Frontal cortex (tissue), 4 donors: Measurements from ENCODE around the gene ADAM23. TPM values are rescaled to one million over a fixed set of nuclear protein-coding genes. Genes with fewer than 3 reads are reported as not detected.

Source experiments
- DNase-seq, 2 donors: peaks; one replicate each; pipeline ENCODE4 v3.0.0; 2012; ENCODE audit warnings: low spot score in 2 of 2
- FAIRE-seq: peaks from 2 replicates; lab custom pipeline; 2012; peaks lifted over from hg19 to GRCh38; lab: Jason Lieb, UNC
- total RNA-seq: library from RNA; depleted of rRNA; stranded (reverse); fragments of >200 nt; gene quantifications from one replicate; pipeline ENCODE4 v1.2.3, GENCODE V29; 2014
- donor health status: control.
- donor health status: control.
- donor health status: control.

ADAM23 gene
- total RNA-seq, 1 donor from 2014 or later, result 20.0 TPM

DNA sequence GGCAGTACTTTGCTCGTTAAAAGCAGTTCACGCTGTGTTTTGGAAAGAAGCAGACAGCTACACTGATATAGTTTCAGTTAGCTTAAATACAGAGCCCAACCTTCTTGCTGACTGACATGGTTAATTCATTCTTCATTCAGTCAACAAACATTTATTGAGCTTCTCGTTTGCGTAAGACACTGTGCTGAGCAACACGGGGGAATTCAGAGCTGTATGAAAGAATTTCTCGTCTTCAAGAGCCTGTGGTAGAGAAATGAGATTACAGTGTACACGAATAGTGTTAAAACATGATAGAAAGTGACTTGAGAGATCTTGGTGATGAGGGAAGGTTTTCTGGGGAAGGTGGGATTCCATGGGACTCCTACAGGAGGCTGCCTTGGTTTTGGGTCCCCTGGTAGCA is 44.7 kb downstream of the ADAM23 start:
- no peak for DNase-seq
- FAIRE-seq, result no peak

DNA sequence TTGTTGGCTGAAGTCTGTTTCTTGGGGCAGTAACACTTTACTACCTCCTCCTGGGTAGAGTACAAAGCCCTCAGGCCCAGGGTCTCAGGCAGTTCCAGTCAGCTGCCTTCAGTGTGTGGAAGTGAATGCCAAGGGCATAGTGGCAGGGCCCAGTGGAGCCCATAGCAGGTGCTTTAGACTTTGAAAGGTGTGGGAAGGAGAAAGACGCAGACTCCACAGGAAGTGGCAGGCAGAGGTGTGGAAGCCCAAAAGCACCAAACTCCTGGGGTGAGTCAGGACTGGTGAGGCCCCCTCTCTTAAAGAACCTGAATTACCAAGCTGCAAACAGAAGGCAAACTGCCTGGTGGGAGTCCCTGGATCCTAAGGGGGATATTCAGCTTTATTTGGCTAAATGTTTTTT is 45.3 kb downstream of the ADAM23 start:
- no peak for DNase-seq
- FAIRE-seq, result no peak

DNA sequence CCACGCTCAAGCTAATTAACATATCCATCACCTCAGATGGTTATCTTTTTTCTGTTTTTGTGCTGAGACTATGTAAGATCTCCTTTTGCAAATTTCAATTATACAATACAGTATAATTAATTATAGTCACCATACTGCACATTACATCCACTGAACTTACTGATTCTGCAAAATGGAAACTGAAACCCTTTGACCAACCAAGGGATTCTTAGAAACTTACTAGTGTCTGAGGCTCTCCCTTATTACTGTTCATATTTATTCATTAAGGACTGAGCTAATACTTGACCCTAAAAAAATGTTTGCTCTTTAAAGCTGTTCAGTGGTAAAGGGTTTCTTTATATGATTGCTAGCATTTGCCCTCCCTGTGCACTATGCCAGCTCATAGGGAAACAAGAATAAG is 50.7 kb downstream of the ADAM23 start:
- FAIRE-seq (no peak), DNase-seq (no peak)

DNA sequence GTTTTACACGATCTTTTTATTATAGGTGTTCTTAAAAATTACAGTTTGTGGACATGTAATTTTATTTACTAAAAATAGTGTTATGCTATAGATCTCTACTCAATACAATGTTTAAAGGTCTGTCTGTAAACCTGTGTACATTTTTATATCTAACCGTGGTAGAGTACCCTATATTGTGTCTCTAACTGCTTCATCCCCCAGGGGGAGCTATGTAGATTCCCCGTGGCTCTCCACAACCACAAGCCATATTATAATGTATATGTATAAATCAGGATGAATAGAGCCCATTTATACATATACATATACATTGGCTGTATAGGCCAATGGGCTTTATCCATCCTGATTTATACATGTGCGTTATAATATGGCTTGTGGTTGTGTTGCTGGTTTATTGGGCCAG is 59.4 kb downstream of the ADAM23 start:
- DNase-seq, result no peak
- FAIRE-seq, result no peak

DNA sequence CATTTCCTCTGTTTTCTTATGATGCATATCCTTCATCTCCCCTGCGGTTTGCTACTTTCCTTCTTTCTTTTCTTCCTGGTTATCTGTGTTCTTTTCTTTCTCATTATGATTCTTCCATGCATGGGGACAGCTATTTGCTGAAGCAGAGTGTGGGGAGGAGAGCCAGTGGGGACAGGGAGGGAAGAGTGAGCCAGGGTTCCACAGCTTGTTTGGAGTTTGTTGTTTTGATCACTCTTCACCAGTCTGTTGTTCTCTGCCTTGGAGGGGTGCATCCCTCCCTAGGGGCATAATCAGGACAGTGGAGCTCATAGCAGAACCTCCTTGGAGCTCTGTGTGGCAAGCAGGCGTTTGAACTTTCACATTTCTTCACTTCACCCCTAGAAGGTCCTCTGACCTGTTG is 68.0 kb downstream of the ADAM23 start:
- DNase-seq (no peak), FAIRE-seq (no peak)

DNA sequence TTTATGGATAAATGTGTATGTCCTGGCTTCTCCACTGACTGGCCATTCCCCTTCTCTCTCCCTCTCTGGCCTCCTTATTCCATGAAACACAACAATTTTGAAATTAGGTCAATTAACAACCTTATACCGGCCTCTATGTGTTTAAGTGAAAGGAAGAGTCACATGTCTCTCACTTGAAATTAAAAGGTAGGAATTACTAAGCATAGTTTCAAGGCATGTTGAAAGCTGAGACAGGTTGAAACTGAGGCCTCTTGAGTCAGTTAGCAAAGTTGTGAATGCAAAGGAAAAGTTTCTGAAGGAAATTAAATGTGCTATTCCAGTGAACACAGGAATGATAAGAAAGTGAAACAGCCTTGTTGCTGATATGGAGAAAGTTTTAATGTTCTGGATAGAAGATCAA is 69.7 kb downstream of the ADAM23 start:
- no peak for FAIRE-seq
- no peak for DNase-seq

DNA sequence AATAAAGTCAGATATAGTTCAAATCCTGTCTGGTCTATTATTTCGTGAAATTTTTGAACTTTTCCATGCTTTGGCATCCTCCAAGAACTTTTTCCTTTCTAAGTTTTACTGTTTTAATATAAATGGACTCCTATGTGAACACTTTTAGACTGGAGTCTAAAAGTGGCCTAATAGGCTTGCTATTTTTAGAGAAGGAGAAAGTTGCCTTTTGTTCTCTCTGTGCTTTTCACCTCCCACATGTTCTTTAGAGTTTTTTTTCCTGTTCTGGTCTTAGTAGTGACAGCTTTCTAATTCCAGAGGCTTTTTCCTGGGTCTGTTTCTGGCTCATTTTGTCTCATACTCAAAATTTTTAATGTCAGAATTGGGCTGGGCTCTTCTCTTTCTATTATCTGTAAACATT is 72.2 kb downstream of the ADAM23 start:
- FAIRE-seq, result no peak
- no peak for DNase-seq

DNA sequence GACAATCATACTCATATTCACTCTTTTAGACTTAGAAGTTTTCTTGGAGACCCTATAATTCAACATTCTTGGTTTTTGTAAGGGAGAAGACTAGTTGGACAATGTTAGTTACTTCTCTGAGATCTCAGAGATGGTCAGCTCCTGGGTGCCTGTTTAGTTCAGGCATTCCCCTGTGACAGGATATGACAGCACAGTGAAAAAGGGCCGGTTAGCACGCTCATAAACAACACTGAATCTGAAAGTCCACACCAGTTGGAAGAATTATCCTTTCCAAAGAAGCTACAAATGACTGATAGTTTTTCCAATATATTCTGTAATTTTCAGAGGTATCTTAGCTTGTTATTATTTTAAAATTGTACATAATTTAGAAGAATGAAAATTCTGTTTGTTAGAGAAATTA is 75.7 kb downstream of the ADAM23 start:
- no peak for FAIRE-seq
- DNase-seq, result no peak

DNA sequence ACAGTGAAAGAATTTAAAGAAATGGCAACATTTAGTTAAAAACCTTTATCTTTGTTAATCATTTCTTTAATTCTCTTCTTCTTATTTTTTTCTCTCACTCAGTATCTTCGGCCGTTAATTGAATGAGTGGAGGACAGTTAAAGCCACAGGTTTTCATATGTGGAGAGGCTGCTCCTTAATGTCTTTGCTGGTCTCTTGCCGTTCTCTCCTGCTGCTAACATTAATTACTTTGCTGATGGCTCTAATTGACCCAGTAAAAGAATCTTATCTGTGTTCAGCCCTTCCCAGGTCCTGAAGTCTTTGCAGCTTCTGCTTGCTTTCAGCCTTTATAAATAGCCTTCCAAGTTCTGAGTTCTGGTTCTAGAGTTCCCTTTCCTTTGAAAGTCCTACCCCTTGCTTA is 77.1 kb downstream of the ADAM23 start:
- DNase-seq, result no peak

DNA sequence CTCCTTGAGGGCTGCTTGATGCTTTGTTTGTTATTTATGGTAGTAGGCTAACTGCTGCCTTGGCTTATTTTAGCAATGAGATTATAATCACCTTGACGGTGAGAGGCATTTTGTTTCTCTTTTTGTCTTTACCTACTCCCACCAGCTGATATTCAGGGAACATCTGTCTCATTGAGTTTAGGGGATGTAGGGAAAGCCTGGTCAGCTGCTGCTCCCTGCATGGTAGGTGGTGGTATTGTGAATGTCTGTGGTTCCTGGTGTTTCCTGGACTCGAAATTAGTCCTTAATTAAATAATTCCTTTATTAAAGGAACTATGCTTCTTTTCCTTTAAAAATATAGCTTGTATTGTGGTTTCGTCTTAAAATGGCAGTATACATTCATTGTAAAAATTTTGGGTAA is 77.8 kb downstream of the ADAM23 start:
- no peak for FAIRE-seq
- no peak for DNase-seq

More for the DNA sequence above, 77.1 kb downstream of the ADAM23 start:
- FAIRE-seq, result no peak

DNA sequence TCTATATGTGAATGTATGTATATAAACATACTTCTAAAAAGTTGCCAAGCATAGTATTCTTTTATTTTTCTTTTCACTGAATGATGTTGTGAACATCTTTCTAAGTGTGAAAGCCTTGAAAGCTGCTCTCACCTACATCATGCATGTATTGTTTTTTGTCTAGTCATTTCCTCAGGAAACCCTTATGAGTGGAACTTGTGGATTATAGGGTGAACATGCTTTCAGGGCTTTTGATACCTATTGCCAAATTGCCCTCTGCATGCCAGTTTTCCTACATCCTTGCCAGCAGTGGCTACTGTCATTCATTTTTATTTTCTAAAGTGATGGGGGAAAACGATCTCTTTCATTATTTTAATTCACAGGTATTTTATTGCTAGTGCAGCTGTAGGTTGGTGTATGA is 78.3 kb downstream of the ADAM23 start:
- FAIRE-seq (no peak), DNase-seq (no peak)

DNA sequence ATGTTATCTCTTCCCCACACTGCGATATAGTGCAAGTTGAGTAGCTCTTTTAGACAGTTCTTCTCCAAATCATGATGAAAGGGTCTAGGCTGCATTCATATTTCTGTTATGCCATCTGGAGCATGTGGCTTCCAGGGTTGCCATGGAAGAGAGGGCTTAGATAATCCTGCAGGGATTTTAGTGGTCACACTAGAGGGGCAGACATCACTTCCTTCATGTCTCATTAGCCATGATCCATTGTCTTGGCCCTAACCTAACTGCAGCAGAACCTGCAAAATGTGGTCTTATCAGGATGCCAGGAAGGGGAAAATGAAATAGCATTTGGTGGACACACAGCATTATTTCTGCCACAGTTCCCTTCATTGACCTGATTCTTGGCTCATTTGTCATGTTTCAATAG is 83.1 kb downstream of the ADAM23 start:
- DNase-seq (no peak), FAIRE-seq (no peak)

DNA sequence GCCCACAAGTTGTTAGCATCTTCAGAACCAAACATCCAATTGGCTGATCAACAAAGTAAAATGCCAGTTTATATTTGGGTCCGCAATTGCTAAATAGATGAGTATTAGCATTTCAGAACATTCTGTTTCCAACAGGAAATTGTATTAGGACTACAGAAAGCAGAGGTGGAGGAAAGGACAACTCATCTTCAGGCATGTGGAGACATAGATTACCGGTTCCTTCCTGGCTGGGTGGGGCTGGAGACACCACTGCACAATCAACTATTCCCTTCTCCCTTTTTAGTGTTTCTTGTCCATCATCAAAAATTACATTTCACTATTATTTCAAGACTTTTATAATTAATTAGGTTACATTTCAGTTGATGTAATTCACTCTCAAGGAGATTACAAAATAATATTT is 83.8 kb downstream of the ADAM23 start:
- FAIRE-seq, result no peak

DNA sequence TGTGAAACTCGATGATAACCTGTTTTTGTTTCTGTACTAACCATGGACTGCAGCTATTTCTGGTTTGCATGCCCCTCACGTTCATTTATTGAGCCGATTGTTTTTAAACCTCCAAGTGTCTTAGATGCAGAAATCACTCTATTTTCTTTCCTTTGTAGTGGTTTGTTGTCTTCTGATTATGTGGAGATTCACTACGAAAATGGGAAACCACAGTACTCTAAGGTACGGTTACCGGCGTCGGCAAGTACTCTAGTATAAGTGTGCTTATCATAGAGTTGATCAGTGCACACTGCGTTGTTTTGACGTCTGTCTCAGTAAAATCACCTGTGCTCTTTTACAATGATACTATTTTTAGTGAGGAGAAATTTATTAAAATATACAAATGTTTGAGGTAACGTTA is 87.4 kb downstream of the ADAM23 start:
- no peak for FAIRE-seq
- DNase-seq, result no peak

More for the DNA sequence above, 83.8 kb downstream of the ADAM23 start:
- no peak for DNase-seq

DNA sequence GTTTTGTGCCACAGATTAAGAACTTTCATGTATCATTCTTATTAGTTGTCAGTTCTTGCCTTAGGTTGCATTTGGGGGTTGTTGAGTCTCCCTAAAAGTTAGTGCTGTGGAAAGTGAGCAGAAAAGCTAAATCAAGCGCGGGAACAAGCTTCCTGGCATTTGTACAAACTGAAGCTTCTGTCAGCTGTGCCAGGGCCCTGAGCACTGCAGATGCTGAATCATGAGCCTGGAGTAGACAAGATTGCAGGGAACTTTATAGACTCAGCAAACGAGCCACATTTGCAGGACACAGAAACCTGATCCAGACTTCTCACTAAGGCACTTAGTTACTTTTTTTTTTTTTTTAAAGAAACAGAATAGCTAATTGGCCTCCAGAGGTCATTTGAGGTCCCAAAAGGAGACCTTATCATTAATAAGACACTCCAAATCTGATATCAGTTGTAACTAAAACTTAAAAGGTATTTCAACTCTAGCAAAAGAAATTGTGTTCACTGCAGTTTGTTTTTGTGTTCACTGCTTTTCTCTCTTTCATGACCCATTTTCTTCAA is 88.7 kb downstream of the ADAM23 start:
- FAIRE-seq, result no peak
- DNase-seq, result no peak

DNA sequence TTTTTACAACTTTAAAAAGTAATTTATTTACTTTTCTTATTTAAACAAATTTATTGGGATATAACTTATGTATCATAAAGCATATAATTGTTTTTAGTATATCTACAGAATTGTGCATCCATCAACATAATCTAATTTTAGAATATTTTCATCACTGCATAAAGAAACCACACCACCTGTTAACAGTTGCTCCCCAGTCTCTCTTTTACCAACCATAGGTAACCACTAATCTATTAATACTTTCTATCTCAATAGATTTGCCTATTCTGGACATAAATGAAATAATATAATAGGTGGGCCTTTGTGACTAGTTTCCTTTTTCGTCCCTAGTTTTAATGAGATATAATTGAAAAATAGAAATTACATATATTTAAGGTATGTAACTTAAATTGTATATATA is 90.6 kb downstream of the ADAM23 start:
- FAIRE-seq (peak; percentile 23), DNase-seq (no peak)

DNA sequence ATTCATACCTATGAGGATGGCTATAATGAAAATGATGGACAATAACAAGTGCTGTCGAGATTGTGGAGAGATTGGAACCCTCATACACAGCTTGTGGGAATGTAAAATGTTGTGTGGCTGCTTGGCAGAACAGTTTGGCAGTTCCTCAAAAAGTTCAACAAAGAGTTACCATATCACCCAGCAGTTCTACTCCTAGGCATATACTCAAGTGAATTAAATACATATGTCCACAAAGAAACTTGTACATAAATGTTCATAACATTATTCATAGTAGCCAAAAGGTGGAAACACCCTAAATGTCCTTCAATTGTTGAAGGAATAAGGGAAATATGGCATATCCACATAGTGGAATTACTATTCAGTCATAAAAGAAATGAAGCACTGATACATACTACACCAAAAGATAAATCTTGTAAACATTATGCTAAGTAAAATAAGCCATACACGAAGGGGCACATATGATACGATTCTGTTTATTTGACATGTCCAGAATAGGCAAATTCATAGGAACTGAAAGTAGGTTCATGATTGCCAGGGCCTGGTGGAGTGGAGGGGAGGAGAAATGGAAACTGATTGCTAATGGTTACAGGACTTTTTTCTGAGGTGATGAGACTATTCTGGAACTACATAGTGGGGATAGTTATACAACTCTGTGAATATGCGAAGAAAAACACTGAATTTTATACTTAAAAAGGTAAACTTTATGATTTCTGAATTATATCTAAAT is 92.1 kb downstream of the ADAM23 start:
- FAIRE-seq, result no peak
- DNase-seq, result no peak

DNA sequence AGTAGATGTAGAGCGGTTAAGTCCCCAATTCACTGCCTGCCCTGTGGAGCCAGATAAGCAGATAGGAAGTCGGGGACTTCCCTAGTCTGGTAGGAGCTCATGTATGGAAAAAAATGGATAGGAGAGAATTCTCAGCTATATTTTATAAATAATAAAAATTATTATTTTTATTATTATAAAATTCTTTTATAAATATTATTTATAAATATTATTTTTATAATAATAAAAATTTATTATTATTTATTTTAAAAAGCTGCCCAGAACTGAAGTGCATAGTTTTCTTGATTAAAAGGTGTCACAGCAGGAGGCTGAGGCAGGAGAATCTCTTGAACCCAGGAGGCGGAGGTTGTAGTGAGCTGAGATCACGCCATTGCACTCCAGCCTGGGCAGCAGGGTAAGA is 97.4 kb downstream of the ADAM23 start:
- FAIRE-seq (no peak), DNase-seq (no peak)

DNA sequence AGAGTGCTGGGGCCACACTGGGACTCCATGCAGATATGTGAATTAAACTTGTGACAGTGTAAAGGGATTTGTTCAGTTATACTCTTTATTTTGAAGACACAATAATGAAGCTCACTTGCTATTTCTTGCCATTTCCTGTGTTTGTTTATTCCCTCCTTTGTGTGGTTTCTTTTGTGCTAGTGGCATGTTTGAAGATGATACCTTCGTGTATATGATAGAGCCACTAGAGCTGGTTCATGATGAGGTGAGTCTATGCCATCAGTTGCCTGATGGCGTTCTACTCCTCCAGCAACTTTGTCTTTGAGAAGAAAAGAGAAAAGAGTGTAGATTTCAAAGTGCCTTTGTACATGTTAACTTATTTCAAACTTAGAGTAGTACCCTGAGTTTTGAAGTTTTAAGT is 99.7 kb downstream of the ADAM23 start:
- DNase-seq (no peak), FAIRE-seq (no peak)

DNA sequence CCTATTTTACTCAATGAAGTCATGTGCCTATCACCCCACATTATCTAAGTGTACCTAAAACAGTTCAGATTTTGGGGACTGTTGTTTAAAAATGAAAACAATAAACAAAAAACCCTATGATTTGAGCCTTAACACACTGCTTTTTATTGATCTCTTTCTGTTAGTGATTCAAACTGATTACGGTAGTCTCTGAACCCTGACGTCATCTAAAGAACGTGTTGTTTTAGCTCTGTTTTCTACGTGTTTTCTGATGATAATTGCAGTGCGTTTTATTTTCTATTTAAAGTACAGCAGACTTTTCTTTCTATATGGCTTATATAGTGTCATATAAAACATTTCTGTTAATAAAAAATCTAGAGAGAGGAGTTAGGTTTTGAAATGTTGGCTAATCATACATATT is 105.1 kb downstream of the ADAM23 start:
- DNase-seq (no peak), FAIRE-seq (no peak)

DNA sequence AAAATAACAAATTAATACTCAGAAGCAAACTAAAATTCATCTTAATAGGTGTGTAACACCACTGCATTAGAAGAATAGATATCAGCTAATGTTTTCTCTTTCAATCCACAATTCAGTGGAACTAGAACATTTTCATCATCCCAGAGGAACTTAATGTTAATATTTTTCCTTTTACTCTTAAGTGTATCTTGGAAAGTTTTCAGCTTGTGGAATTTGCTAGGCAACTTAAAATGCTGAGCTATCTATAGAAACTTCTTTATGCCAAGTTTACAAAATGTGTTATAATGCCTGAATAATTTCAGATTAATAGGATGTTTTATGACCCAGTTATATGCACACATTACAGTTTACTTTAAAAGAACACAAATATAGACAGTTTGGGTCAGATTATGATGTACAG is 112.4 kb downstream of the ADAM23 start:
- no peak for FAIRE-seq
- DNase-seq, result no peak

DNA sequence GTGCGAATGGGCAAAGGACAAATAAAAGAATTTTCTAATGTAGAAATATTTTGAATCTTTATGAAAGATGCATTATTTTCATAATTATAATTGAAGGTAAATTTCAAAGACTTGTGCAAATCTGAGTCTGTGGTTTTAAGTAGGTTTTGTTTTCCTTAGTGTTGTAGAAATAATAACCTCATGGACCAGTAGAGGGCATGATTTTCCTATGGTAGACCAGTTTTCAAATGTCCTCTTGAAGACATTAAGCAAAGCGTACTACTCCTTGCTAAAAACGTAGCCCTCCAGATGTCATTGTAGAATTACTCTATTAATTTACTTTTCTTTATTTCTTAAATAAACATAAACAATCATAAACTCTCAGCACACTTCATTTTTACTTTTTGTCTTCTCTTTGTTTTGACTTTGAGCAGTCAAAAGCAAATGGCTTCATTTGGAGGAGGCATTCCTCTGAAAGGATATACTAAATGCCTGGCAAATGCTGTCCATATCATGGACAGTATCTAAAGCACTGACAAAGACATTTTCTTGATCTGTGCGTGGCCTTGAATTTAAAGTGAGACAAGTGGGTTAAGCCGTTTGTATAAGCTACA is 113.1 kb downstream of the ADAM23 start:
- FAIRE-seq (peak; percentile 90), DNase-seq (no peak)
